HEK293 (cell line): Measurements from ENCODE around the gene RFX4.

Experiments
- CTCF ChIA-PET: fragments of 350-600 bp; formaldehyde crosslinking; extraction: SDS; loops from one replicate; lab custom pipeline; 2021; ENCODE audit warnings: antibody characterized with exemption; lab: Yijun Ruan, JAX
- POLR2A ChIA-PET: fragments of 300-600 bp; formaldehyde crosslinking; extraction: SDS; loops from one replicate; lab custom pipeline; 2020; ENCODE audit warnings: antibody characterized with exemption, inconsistent platforms; lab: Yijun Ruan, JAX
- H3K27ac ChIP-seq: fragments of 200-500 bp; sonication (Bioruptor generic); 2 replicates; pipeline ENCODE4 v1.5.1; 2014; ENCODE audit warnings: low read depth, low read length, control low read depth, inconsistent platforms; ENCODE audit errors: extremely low read depth
- H3K36me3 ChIP-seq, 2 experiments: fragments of 200-500 bp in 1 of 2; sonication (Bioruptor generic) in 1 of 2; 1 replicate in 1 of 2; 2 replicates in 1 of 2; pipeline ENCODE4 v1.5.1; 2014 to 2017; ENCODE audit warnings: inconsistent platforms in 2 of 2, low read length in 2 of 2; ENCODE audit not compliant: control insufficient read depth in 2 of 2, insufficient read depth in 1 of 2
- H3K4me1 ChIP-seq: fragments of 200-500 bp; sonication (Bioruptor generic); 2 replicates; pipeline ENCODE4 v1.5.1; 2014; ENCODE audit warnings: mild to moderate bottlenecking, low read length, inconsistent platforms; ENCODE audit not compliant: control insufficient read depth, insufficient read depth
- H3K4me3 ChIP-seq: 2 replicates; pipeline ENCODE4 v1.5.1; 2011; ENCODE audit warnings: low read depth, mild to moderate bottlenecking, control low read depth, low read length, moderate library complexity
- H3K9me3 ChIP-seq: fragments of 200-500 bp; sonication (Bioruptor generic); 2 replicates; pipeline ENCODE4 v1.5.1; 2014; ENCODE audit warnings: low read depth, low read length, inconsistent platforms; ENCODE audit not compliant: control insufficient read depth, insufficient read depth
- BCL11A ChIP-seq: fragments of 450-650 bp; formaldehyde crosslinking; IDR thresholded peaks from 2 replicates; pipeline ENCODE4 v1.5.1; 2016; ENCODE audit warnings: low read depth, missing biosample characterization, missing genetic modification characterization
- BCL11B ChIP-seq: fragments of 450-650 bp; formaldehyde crosslinking; IDR thresholded peaks from 2 replicates; pipeline ENCODE4 v1.5.1; 2016; ENCODE audit warnings: low read depth, missing biosample characterization, missing genetic modification characterization
- CTCF ChIP-seq: fragments of 450-650 bp; formaldehyde crosslinking; IDR thresholded peaks from 2 replicates; pipeline ENCODE4 v1.5.1; 2016; ENCODE audit warnings: missing biosample characterization, missing genetic modification characterization
- HOXA7 ChIP-seq: sonication (generic); formaldehyde crosslinking; IDR thresholded peaks from 2 replicates; pipeline ENCODE4 v1.8.1; 2022; ENCODE audit warnings: missing genetic modification reagents, borderline replicate concordance
- KLF7 ChIP-seq: fragments of 450-650 bp; formaldehyde crosslinking; IDR thresholded peaks from 2 replicates; pipeline ENCODE4 v1.5.1; 2016; ENCODE audit warnings: missing biosample characterization, missing genetic modification characterization, borderline replicate concordance
- KLF9 ChIP-seq: fragments of 450-650 bp; formaldehyde crosslinking; IDR thresholded peaks from 2 replicates; pipeline ENCODE4 v1.5.1; 2016; ENCODE audit warnings: missing biosample characterization, missing genetic modification characterization, low read depth
- PRDM4 ChIP-seq: fragments of 450-650 bp; formaldehyde crosslinking; IDR thresholded peaks from 2 replicates; pipeline ENCODE4 v1.5.1; 2017; ENCODE audit warnings: missing biosample characterization, missing genetic modification characterization
- SCRT1 ChIP-seq: fragments of 450-650 bp; formaldehyde crosslinking; IDR thresholded peaks from 2 replicates; pipeline ENCODE4 v1.5.1; 2016; ENCODE audit warnings: missing biosample characterization, missing genetic modification characterization, borderline replicate concordance
- SCRT2 ChIP-seq: fragments of 450-650 bp; formaldehyde crosslinking; IDR thresholded peaks from 2 replicates; pipeline ENCODE4 v1.5.1; 2016; ENCODE audit warnings: missing biosample characterization, missing genetic modification characterization
- WT1 ChIP-seq: fragments of 450-650 bp; formaldehyde crosslinking; IDR thresholded peaks from 2 replicates; pipeline ENCODE4 v1.5.1; 2016; ENCODE audit warnings: missing biosample characterization, missing genetic modification characterization
- ZFP37 ChIP-seq: fragments of 450-650 bp; formaldehyde crosslinking; IDR thresholded peaks from 2 replicates; pipeline ENCODE4 v1.5.1; 2016; ENCODE audit warnings: missing biosample characterization, missing genetic modification characterization
- ZNF112 ChIP-seq: fragments of 450-650 bp; formaldehyde crosslinking; IDR thresholded peaks from 2 replicates; pipeline ENCODE4 v1.5.0; 2017; ENCODE audit warnings: missing biosample characterization, missing genetic modification characterization
- ZNF174 ChIP-seq: fragments of 450-650 bp; formaldehyde crosslinking; IDR thresholded peaks from 2 replicates; pipeline ENCODE4 v1.5.0; 2017; ENCODE audit warnings: missing biosample characterization, mild to moderate bottlenecking, missing genetic modification characterization
- ZNF223 ChIP-seq: fragments of 450-650 bp; formaldehyde crosslinking; IDR thresholded peaks from 2 replicates; pipeline ENCODE4 v1.5.1; 2016; ENCODE audit warnings: missing biosample characterization, missing genetic modification characterization
- ZNF239 ChIP-seq: fragments of 450-650 bp; formaldehyde crosslinking; IDR thresholded peaks from 2 replicates; pipeline ENCODE4 v1.5.1; 2016; ENCODE audit warnings: missing biosample characterization, missing genetic modification characterization
- ZNF335 ChIP-seq: fragments of 450-650 bp; formaldehyde crosslinking; conservative IDR thresholded peaks from 2 replicates; pipeline ENCODE4 v1.5.1; 2016; ENCODE audit warnings: missing biosample characterization, missing genetic modification characterization
- ZNF626 ChIP-seq: fragments of 450-650 bp; sonication (Bioruptor Pico); formaldehyde crosslinking; IDR thresholded peaks from 2 replicates; pipeline ENCODE4 v1.5.1; 2018; ENCODE audit warnings: missing biosample characterization, missing genetic modification characterization, inconsistent platforms
- ZNF645 ChIP-seq: fragments of 450-650 bp; formaldehyde crosslinking; IDR thresholded peaks from 2 replicates; pipeline ENCODE4; 2016; ENCODE audit warnings: missing biosample characterization, missing genetic modification characterization
- ZNF843 ChIP-seq: fragments of 450-650 bp; formaldehyde crosslinking; IDR thresholded peaks from 2 replicates; pipeline ENCODE4 v1.5.1; 2016; ENCODE audit warnings: missing biosample characterization, missing genetic modification characterization
- TF ChIP-seq, protein P1 (sequence below): fragments of 450-650 bp; formaldehyde crosslinking; IDR thresholded peaks from 2 replicates; pipeline ENCODE4 v1.5.1; 2017; ENCODE audit warnings: missing biosample characterization, missing genetic modification characterization
- TF ChIP-seq, protein P2 (sequence below): fragments of 450-650 bp; formaldehyde crosslinking; IDR thresholded peaks from 2 replicates; pipeline ENCODE4 v1.5.1; 2017; ENCODE audit warnings: missing biosample characterization, missing genetic modification characterization
- TF ChIP-seq, protein P3 (sequence below): fragments of 450-650 bp; formaldehyde crosslinking; IDR thresholded peaks from 2 replicates; pipeline ENCODE4 v1.5.1; 2016; ENCODE audit warnings: missing biosample characterization, missing genetic modification characterization

RFX4 gene

DNA sequence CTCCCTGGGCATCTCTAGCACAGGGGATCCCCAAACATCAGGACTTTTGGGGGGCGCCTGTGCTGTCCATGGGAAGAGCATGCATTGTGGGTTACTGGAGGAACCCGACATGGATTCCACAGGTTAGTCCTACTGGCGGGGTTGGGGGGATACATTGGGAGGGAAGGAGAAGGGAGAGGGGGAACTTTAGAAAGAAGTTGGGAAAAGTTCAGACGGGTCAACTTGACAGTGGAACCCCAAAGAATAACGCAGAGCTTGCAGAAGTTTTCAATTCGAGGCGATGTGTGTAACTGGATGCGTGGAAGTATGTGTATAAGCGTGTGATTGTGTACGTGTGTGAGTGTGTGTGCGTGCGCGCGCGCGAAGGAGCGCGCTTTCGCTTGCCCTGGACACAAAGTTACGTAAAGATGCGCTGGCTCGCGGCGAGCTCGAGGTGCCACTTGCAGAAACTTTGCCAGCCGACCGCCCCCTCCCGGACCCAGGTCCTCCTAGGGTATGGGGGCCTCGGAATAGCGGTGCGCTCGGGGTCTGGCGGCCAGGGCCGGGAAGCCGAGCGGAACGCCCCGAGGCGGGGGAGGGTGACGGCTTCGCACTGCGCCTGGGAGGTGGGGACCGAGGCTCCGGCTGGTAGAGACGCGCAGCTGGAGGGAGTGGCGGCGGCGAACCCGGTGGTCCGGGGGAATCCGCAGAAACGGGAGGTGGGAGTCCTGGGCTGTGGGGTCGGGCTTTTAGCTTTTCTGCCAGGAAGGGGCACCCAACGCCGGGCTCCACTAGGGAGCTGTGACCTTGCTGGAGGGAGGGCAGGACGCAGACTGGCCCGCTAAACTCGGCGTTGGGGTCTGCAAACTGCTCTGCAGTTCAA lies 669 bp downstream of the RFX4 start (continued):
- TF ChIP-seq, protein P1, sequence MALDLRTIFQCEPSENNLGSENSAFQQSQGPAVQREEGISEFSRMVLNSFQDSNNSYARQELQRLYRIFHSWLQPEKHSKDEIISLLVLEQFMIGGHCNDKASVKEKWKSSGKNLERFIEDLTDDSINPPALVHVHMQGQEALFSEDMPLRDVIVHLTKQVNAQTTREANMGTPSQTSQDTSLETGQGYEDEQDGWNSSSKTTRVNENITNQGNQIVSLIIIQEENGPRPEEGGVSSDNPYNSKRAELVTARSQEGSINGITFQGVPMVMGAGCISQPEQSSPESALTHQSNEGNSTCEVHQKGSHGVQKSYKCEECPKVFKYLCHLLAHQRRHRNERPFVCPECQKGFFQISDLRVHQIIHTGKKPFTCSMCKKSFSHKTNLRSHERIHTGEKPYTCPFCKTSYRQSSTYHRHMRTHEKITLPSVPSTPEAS (tag by site-specific recombination), result peak; percentile 62
- 0 out of 2 replicates have a peak, but pooled peaks have one; percentile 47 for TF ChIP-seq KLF9 (tag by site-specific recombination)
- TF ChIP-seq, protein P2, sequence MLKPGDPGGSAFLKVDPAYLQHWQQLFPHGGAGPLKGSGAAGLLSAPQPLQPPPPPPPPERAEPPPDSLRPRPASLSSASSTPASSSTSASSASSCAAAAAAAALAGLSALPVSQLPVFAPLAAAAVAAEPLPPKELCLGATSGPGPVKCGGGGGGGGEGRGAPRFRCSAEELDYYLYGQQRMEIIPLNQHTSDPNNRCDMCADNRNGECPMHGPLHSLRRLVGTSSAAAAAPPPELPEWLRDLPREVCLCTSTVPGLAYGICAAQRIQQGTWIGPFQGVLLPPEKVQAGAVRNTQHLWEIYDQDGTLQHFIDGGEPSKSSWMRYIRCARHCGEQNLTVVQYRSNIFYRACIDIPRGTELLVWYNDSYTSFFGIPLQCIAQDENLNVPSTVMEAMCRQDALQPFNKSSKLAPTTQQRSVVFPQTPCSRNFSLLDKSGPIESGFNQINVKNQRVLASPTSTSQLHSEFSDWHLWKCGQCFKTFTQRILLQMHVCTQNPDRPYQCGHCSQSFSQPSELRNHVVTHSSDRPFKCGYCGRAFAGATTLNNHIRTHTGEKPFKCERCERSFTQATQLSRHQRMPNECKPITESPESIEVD, result no peak
- TF ChIP-seq ZNF645, result no peak
- TF ChIP-seq ZNF335 (tag by site-specific recombination), result peak; percentile 47
- no peak for TF ChIP-seq HOXA7 (CRISPR knock-in tag)
- no peak for TF ChIP-seq CTCF (tag by site-specific recombination)
- peak; percentile 47; the same call in 1 of the 2 replicates for TF ChIP-seq SCRT2 (tag by site-specific recombination)
- TF ChIP-seq, protein P3, sequence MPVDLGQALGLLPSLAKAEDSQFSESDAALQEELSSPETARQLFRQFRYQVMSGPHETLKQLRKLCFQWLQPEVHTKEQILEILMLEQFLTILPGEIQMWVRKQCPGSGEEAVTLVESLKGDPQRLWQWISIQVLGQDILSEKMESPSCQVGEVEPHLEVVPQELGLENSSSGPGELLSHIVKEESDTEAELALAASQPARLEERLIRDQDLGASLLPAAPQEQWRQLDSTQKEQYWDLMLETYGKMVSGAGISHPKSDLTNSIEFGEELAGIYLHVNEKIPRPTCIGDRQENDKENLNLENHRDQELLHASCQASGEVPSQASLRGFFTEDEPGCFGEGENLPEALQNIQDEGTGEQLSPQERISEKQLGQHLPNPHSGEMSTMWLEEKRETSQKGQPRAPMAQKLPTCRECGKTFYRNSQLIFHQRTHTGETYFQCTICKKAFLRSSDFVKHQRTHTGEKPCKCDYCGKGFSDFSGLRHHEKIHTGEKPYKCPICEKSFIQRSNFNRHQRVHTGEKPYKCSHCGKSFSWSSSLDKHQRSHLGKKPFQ (tag by site-specific recombination), result no peak
- no peak for TF ChIP-seq WT1 (tag by site-specific recombination)
- no peak for TF ChIP-seq ZNF239
- TF ChIP-seq BCL11B, result no peak
- TF ChIP-seq ZNF223 (tag by site-specific recombination), result no peak
- no peak for TF ChIP-seq ZFP37 (tag by site-specific recombination)
- TF ChIP-seq BCL11A, result no peak

DNA sequence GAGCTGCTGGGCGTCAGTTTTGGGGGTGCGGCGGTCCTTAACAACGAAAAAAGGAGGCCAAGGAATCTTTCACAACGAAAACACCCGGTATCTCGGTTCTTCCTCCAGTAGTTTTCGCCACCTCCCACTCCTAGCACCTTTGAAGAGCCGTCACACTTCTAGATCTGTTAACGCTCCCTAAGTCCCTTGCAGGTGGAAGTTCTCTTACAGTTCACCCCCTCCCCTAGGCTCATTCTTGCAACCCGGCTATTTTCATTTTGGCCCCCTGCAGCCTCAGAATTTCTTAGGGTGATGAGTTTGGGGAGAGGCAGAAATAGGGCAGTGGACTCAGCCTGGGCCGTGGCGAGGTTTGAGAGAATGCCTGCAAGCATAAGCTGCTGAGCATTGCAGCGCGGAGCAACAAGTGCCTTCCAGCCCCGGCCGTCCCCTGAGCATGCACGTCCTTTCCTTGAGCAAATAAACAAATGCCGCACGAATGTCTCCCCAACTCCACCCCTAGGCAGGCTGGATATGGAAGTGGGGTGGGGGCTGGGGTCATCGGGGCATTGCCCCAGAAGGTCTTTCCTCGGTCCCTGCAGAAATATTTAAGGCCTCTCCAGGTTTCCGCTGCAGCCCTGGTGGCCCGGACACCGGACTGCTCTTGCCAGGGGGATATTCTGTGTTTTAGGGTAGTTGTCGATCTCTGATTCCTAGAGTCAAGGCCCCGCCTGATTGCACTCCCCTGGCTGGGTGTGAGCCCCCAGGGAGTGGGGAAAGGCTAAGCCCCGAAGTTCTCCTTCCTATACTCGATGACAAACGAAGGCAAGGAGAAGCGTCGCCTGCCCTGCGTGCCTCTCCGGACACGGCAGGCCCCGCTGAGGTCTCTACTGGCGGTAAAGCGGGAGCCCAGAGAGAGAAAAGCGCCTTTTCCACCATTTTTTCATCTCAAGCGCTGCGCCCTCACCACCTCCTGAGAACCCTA lies 1.6 kb downstream of the RFX4 start:
- no peaks in the 10 kb centered on the region; the same call in 1 of the 2 replicates for H3K4me1 ChIP-seq
- POLR2A ChIA-PET, result no interaction called here
- H3K36me3 ChIP-seq, result no peaks in the 10 kb centered on the region
- no peak overlapping the region for H3K27ac ChIP-seq
- H3K4me3 ChIP-seq, result no peak overlapping the region; the same call in 1 of the 2 replicates
- CTCF ChIA-PET, result interaction anchor here (0.6 to 0.7 kb wide), 2 partner anchors 171 to 177 kb away, joined by 3 read pairs; no protein-coding TSS in a partner anchor
- H3K9me3 ChIP-seq, result no peaks in the 10 kb centered on the region
- TF ChIP-seq ZNF626, result no peak
- no peak for TF ChIP-seq ZNF174
- no peak for TF ChIP-seq ZNF112 (tag by site-specific recombination)
- no peak for TF ChIP-seq PRDM4 (tag by site-specific recombination)
- TF ChIP-seq KLF7, result no peak
- TF ChIP-seq SCRT1 (tag by site-specific recombination), result peak; percentile 45; the same call in 1 of the 2 replicates
- no peak for TF ChIP-seq ZNF843
